HG03571 (cell line): ENCODE results near the gene BEST4.
"Not testable (repeated sequence)": the region's sequence is repeated elsewhere in the genome, so short reads cannot be mapped to it uniquely, and the experiment has no call there.

ENCODE experiments used
- ATAC-seq: cut with Tn5 transposase; IDR thresholded peaks from one replicate; pipeline ENCODE4 v1.9.1; 2021; ENCODE audit not compliant: unreplicated experiment

BEST4 gene

DNA sequence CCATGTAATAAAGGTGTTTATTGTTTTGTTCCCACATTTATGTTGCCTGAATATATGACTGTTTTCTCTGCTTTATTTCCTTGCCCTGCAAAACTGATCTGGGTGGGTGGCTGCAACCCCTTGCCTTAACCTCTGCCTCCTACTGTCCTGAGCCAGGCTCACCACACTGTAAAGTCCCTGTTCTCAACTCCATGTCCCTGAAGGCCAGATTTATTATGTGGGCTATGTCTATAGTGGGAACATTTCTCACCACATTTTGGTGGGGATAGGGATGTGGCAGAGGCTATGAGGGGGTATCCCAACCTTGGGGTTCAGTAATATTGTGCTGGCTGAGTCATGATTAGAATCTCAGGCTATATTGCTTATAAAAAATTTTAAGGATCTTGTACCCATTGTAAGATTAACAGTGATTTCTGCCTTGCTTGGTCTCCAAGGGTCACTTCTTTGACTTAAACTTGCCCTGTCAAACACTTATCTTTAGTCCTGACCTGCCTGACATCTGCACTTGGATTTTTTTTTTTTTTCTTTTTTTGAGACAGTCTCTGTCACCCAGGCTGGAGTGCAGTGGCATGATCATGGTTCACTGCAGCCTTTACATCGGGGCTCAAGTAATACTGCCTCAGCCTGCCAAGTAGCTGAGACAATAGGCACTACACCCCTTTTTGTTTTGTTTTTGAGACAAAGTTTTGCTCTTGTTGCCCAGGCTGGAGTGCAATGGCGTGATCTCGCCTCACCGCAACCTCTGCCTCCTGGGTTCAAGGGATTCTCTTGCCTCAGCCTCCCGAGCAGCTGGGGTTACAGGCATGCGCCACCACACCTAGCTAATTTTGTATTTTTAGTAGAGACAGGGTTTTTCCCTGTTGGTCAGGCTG lies 9.0 kb downstream of the BEST4 start:
- no peak for ATAC-seq

DNA sequence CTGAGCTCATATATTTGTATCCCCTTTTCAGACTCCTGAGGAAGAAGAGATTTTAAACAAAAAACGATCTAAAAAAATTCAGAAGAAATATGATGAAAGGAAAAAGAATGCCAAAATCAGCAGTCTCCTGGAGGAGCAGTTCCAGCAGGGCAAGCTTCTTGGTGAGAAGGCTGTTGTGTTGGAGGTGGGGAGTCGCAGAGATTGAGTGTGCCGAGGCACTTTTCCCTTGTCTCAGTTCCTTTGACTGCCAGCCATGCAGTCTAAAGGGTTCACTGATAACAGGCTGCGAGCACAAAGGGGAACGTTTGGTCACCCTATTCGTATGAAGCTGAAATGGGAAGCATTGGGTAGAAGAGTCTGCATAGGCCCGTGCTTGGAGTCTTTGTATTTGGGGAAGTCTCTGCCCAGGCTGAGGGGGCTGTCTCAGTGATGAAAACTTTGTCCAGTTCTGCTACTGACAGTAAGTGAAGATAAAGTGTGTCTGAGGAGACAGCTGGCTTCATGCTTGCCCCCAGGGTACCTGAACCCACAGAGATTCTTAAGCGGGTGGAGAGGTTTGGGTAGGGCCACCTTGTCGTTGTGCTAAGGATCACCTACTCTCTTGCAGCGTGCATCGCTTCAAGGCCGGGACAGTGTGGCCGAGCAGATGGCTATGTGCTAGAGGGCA lies 9.9 kb downstream of the BEST4 start:
- ATAC-seq = no peak

DNA sequence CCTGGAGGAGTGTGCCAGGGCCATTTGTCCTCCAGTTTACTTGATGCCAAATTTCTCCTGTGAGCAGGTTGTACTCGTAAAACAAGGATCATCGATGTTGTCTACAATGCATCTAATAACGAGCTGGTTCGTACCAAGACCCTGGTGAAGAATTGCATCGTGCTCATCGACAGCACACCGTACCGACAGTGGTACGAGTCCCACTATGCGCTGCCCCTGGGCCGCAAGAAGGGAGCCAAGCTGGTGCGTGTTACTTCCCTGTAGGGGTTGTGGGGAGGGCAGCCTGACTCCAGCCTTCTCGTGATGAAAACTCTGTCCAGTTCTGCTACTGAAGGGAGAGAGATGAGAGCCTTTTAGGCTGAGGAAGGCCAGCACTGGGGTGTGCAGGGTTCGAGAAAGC lies 10.4 kb downstream of the BEST4 start:
- ATAC-seq = no peak

DNA sequence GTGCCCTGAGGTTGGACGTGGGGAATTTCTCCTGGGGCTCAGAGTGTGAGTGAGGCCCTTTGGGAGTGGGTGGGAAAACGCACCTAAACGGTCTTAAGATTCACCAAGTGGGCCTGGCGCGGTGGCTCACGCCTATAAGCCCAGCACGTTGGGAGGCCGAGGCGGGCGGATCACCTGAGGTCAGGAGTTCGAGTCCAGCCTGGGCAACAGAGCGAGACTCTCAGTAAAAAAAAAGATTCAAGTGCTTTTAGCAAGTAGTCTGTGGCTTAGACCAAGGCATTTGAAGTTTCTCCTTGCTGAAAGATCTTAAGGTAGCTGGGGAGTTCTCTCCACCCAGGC lies 11.3 kb downstream of the BEST4 start:
- ATAC-seq = no peak

DNA sequence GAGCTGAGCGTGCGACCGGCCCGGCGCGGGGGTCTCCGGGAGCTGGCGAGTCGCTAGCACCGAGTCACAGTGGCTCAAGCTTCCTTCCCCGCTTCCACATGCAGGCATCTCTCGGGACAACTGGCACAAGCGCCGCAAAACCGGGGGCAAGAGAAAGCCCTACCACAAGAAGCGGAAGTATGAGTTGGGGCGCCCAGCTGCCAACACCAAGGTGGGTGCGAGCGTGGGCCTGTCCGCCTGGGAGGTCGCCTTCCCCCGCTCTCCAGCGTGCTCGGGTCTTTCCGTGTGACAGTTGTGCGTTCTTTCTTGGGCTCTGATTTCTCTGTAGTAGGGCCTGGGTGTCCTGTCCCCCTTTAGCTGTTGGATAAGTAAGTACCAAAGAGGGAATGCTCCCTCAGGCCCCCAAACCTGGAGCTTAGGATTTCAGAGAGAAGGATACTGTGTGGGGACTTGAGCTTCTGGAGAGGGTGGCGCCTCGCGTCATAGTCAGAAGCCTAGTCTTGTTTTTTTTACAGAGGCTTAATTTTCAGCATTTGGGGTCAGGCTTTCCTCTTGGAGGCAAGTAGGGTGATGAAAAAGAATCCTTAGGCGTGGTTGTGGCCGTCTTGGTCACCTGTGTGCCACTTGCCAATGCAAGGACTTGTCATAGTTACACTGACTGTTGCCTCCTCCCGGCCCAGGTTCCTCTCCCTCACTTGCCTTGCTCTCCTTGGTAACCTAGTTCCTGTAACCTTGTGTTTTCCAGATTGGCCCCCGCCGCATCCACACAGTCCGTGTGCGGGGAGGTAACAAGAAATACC lies 11.8 kb downstream of the BEST4 start:
- no peak for ATAC-seq

DNA sequence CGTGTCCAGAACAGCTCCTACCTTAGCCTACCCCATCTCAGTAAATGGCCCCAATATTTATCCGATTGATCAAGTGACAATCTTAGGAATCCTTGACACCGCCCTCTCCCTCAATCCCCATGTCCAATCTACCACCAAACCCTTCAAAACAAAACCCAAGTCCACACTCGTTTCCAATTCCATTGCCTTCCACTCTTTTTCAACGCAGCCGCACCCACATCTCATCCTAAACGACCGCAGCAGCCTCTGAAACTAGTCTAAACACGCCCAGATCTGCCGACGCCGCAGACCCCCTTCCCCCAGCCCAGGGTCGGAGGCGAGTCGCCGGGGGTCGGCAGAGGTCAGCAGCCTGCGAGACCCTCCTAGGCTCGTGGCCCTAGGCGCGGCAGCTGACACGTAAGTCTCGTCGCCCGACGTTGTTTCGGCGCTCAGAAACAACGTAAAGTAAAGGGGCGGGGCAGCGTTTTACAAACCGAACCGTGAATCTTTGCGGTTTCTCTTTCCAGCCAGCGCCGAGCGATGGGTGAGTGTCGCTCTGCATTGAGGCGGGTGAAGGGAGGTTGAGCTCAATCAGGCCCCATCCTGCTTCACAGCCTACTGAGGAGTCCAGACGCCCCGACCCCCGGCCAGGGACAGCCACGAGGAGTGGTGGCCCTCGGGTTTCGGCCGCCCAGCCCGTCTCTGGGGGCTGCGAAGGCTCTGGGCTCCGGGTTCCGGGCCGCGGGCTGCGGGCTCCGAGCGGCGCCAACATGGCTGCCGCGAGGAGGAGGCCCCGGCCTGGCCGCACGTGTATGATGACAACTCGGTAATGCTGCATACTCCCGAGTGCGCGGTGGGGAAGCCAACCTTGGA lies 12.7 kb downstream of the BEST4 start, which contains the start of gene RPS8:
Gene RPS8, plus strand, starts transcription at position 463 of the 852 bp plus-strand sequence. Its CDS starts 57 bp downstream, at position 520.
- ATAC-seq = peak; percentile 79

DNA sequence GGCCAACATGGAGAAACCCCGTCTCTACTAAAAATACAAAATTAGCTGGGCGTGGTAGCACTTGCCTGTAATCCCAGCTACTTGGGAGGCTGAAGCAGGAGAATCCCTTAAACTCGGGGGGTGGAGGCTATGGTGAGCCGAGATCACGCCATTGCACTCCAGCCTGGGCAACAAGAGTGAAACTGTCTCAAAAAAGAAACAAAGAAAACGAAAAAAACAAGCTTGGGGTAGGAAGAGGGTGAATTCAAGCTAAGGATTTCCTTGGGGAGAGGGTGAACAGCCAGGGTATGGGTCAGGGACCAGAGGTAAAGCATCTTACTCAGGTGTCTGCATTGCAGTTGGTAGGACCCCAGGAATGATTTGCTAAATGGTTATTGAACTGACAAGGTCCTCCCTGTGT lies 21.5 kb downstream of the BEST4 start:
- ATAC-seq = not testable (repeated sequence)

DNA sequence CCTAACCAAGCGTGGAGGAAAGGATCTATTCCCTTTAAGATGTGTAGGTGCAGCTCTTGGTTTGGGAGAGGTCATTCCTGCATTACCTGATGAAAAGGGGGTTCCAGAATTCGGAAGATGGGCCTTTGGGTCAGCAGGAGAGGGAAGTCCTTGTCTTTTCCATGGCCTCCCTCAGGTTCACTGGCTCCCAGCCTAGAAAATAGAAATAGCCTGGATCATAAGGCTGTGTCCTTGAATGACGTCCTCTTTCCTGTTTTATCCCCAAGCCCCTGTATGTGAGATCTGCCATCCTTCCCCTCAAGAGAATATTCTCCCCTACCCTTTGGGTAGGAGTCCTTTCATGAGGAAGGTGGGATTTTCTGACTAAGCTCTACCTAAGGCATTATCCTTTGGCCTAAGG lies 27.1 kb downstream of the BEST4 start:
- ATAC-seq = no peak

DNA sequence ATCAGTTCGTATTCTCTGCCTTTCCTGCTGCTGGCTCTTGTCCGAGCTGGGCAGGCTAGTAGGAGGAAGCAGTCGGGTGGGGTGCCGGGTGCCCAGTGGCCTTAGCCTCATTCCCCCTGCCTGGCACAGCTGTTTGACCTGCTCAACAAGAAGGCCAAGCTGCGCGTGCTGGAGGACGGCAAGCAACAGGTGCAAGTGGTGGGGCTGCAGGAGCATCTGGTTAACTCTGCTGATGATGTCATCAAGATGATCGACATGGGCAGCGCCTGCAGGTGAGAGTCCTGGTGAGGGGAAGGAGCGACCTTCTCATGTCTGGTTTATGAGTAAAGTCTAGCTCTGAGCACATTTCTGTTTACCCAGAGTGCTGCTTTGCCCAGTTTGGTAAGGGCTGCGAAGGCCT lies 28.9 kb downstream of the BEST4 start:
- no peak for ATAC-seq

DNA sequence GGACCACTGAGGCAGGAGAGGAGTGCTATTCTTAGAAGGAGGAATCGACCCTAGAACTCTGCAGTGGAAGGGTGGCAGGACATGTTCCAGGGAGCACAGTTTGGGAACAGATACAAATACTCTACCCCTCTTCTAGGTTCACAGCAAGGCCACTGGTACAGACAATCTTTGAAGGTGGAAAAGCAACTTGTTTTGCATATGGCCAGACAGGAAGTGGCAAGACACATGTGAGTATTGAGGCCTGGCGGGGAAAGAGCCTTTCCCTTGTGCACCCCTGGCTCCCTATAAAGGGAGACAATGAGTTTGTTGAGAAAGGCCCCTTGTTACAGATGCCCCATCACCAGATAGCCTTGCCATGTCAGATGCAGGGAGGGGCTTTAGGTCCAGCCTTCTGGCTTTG lies 30.6 kb downstream of the BEST4 start:
- no peak for ATAC-seq

DNA sequence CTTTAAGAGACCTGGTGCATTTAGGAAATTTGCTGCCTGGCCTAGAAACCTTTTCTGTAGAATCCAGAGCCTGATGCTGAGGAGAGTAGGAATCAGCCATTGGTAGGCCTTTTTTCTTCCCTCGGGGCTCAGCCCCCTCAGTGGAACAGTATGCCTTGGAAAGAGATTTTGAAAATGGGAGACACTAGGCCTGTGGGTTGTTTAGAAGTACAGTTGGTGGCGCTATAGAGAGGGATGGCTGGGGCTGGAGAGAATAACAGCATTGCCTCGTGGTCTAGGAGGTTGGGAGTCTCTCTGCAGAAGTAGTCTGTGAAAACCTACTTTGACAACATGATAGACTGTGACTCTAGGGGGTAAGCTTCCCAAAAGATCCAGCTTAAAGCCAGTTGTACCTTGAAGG lies 40.1 kb downstream of the BEST4 start:
- no peak for ATAC-seq

DNA sequence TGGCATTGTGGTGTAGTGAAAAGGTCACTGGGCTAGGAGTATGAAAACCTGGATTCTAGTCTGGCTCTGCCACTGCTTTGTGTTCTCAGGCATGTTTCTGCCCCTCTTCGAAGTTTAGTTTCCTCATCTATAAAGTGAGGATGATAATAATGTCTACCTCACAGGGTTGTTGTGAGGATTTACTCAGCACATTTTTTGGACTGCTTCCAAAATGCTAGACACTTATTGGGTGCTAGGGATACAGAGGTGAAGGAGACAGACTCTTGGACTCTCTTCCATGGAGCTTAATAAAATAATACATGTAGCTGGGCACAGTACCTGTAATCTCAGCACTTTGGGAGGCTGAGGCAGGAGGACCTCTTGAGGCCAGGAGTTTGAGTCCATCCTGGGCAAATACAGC lies 44.8 kb downstream of the BEST4 start:
- ATAC-seq = no peak

DNA sequence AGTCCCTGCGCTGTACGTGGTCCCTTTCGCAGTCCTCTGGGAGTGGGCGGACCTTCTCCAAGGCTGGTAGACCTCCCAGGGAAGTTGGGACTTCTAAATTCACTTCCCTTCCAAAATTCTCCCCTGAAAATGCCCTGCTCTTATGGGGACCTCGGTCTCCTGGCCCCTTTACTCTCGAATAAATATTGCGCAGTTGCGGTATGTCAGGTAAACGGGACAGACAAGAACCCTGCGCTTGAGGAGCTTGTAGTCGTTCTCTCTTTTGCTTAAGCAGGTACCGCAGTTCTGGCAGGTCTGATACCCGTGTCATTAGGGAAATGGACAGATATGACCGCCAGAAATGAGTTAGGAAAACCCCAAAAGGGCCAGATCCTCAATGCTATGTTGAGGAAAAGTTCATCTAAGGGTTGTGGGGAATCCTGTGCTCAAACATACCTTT lies 47.8 kb downstream of the BEST4 start:
- ATAC-seq = no peak

DNA sequence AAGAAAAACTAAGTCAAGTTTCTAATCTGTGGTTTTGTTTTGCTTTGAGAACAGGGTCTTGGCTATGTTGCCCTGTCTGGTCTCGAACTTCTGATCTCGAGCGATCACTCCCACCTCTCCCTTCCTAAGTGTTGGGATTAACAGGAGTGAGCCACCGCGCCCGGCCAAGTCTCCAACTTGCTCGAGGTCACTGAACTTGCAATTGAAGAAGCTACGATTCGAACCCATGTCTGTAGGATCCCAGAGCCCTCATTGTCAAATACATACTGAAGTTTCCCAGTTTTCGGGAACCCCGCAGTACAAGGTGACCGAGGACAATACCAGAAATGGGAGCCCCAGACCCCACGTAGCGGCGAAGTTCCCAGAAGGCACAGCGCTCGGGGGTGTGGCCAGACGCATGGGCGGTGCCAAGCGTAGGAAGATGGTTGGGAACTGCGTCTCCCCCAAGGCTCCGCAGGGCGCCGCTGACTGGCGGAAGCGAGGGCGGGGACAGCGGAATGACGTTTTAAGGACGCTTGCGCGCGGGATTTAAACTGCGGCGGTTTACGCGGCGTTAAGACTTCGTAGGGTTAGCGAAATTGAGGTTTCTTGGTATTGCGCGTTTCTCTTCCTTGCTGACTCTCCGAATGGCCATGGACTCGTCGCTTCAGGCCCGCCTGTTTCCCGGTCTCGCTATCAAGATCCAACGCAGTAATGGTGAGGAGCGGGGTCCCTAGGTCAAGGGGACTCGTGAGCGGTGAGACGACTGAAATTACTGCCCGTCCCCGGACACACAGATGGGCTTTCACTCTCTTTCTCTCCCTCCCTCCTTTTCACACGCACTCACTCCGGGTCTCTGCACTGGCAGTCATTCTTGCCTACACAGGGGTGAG lies 48.4 kb downstream of the BEST4 start, which contains the start of gene KIF2C:
Gene KIF2C, plus strand, starts transcription at position 531 of the 872 bp plus-strand sequence. Its CDS starts 96 bp downstream, at position 627.
- ATAC-seq = peak; percentile 94

DNA sequence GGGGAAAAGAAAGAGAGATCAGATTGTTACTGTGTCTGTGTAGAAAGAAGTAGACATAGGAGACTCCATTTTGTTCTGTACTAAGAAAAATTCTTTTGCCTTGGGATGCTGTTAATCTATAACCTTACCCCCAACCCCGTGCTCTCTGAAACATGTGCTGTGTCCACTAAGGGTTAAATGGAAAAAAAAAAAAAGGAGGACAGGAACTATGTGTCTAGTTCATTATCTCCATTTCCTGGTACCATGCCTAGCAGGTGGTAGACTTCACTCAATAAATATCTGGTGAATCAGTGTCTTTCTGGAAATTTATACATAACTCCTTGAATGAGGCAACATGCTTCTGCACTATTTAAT lies 49.0 kb downstream of the BEST4 start:
- ATAC-seq = not testable (repeated sequence)

DNA sequence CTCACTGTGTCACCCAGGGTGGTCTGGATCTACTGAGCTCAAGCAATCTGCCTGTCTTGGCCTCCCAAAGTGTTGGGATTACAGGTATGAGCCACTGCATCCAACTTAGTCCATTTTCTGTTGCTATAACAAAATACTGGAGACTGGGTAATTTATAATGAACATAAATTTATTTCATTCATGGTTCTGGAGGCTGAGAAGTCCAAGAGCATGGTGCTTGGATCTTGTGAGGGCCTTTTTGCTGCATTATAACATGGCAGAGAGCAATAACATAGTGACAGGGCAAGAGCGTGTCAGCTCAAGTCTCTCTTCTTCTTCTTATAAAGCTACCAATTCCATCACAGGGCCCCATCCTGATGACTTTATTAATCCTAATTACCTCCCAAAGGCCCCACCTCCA lies 52.0 kb downstream of the BEST4 start:
- ATAC-seq = no peak

DNA sequence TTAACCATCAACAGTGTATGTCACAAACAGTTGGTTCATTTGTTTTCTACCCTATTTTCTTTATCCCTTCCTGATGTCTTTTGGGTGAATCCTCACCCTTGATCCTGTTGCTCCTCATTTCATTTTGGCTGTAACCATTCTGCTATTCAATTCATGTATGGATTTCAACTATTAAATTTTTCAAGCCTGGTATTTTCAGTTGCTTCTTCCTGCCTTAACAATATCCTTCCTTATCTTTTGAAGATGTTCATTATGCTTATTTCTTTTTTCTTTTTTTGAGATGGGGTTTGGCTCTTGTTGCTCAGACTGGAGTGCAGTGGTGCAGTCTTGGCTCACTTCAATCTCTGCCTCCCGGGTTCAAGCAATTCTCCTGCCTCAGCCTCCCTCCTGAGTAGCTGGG lies 54.2 kb downstream of the BEST4 start:
- no peak for ATAC-seq
